ENCODE results near the gene GLIS2. TPM values are rescaled to one million over a fixed set of nuclear protein-coding genes. Genes with fewer than 3 reads are reported as not detected.

GLIS2 gene
- total and polyA plus RNA-seq, 4 donors: 0.68 to 1.4 (median 1.1) TPM

GRCh38 chr16:4345836-4346781 is 30.2 kb downstream of the GLIS2 start:
- Histone ChIP-seq H3K9ac (ENCODE audit: low read depth in 1 of 2, low read length in 2 of 2) (no peak overlapping the region), H3K4me1 (ENCODE audit: control insufficient read depth in 4 of 4, insufficient read depth in 4 of 4, low read length in 3 of 4) (peaks cover 12 to 51% (median 36%) of the 10 kb centered on the region in 4 donors), H3K36me3 (ENCODE audit: control insufficient read depth in 4 of 4, insufficient read depth in 3 of 4, low read depth in 1 of 4, low read length in 3 of 4) (peaks cover 0 to 4% (median 0%) of the 10 kb centered on the region in 4 donors), H3K9me3 (ENCODE audit: control insufficient read depth in 4 of 4, low read length in 3 of 4) (no peaks in the 10 kb centered on the region), H3K27ac (ENCODE audit: low read depth in 1 of 2, low read length in 2 of 2) (peak overlapping the region; percentile 79 to 94), H3K27me3 (ENCODE audit: control insufficient read depth in 4 of 4, insufficient read depth in 4 of 4, low read length in 3 of 4) (no peaks in the 10 kb centered on the region), H3K4me3 (ENCODE audit: low read depth in 1 of 3, low read length in 3 of 3) (no peak overlapping the region)
- DNase-seq (ENCODE audit: low spot score): no peak
- no peak for TF ChIP-seq CTCF (IDR thresholded peaks at IDR 0.05; ENCODE audit: low read depth, low read length, missing input control)
- no peak for TF ChIP-seq ZBTB33 (IDR thresholded peaks at IDR 0.05)
- no peak for TF ChIP-seq TAF1 (conservative IDR thresholded peaks at IDR 0.05)
- TF ChIP-seq EGR1 (IDR thresholded peaks at IDR 0.05; ENCODE audit: low read depth in 2 of 2): no peak
- peak; percentile 78 for TF ChIP-seq YY1 (IDR thresholded peaks at IDR 0.05)
- peak; percentile 99 for TF ChIP-seq FOXA1 (IDR thresholded peaks at IDR 0.05)
- peak; percentile 69 for TF ChIP-seq SP1 (IDR thresholded peaks at IDR 0.05)
- TF ChIP-seq HNF4G (IDR thresholded peaks at IDR 0.05): no peak
- TF ChIP-seq FOXA2 (IDR thresholded peaks at IDR 0.05): peak; percentile 99
- TF ChIP-seq RXRA (IDR thresholded peaks at IDR 0.05): peak; percentile 47 to 70
- TF ChIP-seq NR2F2 (IDR thresholded peaks at IDR 0.05): no peak
- TF ChIP-seq GABPA (IDR thresholded peaks at IDR 0.05 in 1 of 2, conservative IDR thresholded peaks at IDR 0.05 in 1 of 2): no peak
- peak in 1 of 2 donors; percentile 18 for TF ChIP-seq RAD21 (IDR thresholded peaks at IDR 0.05)
- TF ChIP-seq HNF4A (conservative IDR thresholded peaks at IDR 0.05): peak; percentile 25 to 58
- no peak for TF ChIP-seq ATF3 (IDR thresholded peaks at IDR 0.05)
- peak; percentile 72 to 76 for TF ChIP-seq JUND (IDR thresholded peaks at IDR 0.05)
- no peak for TF ChIP-seq REST (IDR thresholded peaks at IDR 0.05)
- no peak for TF ChIP-seq MAX (IDR thresholded peaks at IDR 0.05)
- 28% methylated on average over 14 of the region's 14 CpGs for WGBS

Data from liver (tissue), 9 donors.